ENCODE results near the gene METTL13. TPM values are rescaled to one million over a fixed set of nuclear protein-coding genes. Genes with fewer than 3 reads are reported as not detected.

Gene METTL13
- total and polyA plus RNA-seq, 2 of the 8 experiments (the other 6 are each of a cell fraction or from before 2014, with no cell fraction given), result 38.1 to 66.3 TPM

DNA sequence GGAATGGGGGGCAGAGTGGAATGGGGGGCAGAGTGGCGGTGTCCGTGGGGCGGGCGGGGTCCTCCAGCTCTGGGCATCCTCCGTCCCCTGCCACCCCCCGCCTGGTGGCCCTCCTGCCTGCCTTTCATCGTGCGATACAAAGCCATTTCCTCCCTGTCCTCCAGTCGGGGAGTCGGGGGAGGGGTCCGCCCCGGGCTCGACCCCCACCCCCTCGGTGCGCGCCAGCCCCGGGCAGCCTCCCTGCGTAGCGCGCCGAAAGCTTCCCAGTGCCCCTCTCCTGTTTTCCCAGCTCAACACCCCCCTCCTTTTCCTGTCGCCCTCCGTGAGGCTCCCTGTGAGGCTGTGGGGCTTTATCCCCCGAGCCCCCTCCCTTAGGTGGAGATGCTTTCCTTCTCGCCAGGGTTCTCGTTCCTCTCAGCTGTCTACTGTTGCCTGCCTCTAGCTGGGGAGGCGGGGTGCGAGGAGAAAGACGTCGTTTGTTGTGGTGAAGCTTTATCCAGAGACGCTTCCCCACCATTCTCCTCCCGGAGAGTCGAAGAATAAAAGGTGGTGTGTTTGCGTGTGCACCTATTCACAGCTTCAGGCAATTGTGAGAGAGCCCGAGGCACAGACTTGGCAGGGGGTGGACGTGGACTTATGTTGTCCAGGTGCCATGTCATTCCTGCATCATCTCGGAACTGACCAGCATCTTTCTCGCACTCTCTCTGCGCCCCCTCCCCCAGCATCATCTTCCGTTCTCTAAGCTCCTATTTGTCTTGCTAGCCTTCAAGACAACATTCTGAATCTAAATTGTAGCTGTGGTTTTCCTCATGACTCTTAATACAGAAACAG, 60.7 kb downstream of the METTL13 start:
- 0 out of 2 replicates have a peak overlapping the region, but pooled peaks have one; percentile 19 for H3K18ac ChIP-seq (ENCODE audit: extremely low read depth, low read length)
- TF ChIP-seq RXRA (IDR thresholded peaks at IDR 0.05; ENCODE audit: insufficient read depth, low read depth, low read length) (no peak), POLR2AphosphoS5 (IDR thresholded peaks at IDR 0.05; ENCODE audit: low read depth, low read length) (no peak), CHD1 (IDR thresholded peaks at IDR 0.05; ENCODE audit: low read depth, low read length) (no peak), SAP30 (IDR thresholded peaks at IDR 0.05; ENCODE audit: insufficient read depth, insufficient replicate concordance, low read length) (peak; percentile 55), EGR1 (IDR thresholded peaks at IDR 0.05; ENCODE audit: borderline replicate concordance, low read depth, low read length) (no peak), KDM4A (IDR thresholded peaks at IDR 0.05; ENCODE audit: low read depth, low read length, severe bottlenecking) (peak; percentile 89), ASH2L (IDR thresholded peaks at IDR 0.05; ENCODE audit: low read length) (peak; percentile 82), CEBPB (IDR thresholded peaks at IDR 0.05; ENCODE audit: low read depth, low read length) (no peak), POU5F1 (IDR thresholded peaks at IDR 0.05; ENCODE audit: low read depth, low read length) (no peak), SIN3A (conservative IDR thresholded peaks at IDR 0.05 in 1 of 2, IDR thresholded peaks at IDR 0.05 in 1 of 2; ENCODE audit: low read depth in 1 of 2, low read length in 2 of 2) (peak in 1 of 2 experiments; percentile 64; a peak in 1 of 4 replicates), CBX5 (IDR thresholded peaks at IDR 0.05; ENCODE audit: low read depth, low read length) (no peak), TAF1 (IDR thresholded peaks at IDR 0.05; ENCODE audit: low read depth, low read length) (no peak)

More for the DNA sequence above, 60.7 kb downstream of the METTL13 start:
- Histone ChIP-seq H4K8ac (ENCODE audit: extremely low read depth, insufficient read depth, low read length) (peak overlapping the region; percentile 22), H4K20me1 (replicated peaks in 1 of 2; ENCODE audit: control insufficient read depth in 1 of 2, insufficient read depth in 2 of 2, low read length in 2 of 2) (no peaks in the 10 kb centered on the region), H3K79me2 (ENCODE audit: control insufficient read depth in 1 of 2, insufficient read depth in 2 of 2, low read length in 2 of 2) (no peaks in the 10 kb centered on the region), H3K4ac (replicated peaks; ENCODE audit: insufficient read length, low read depth, low read length) (no peak overlapping the region), H2BK12ac (ENCODE audit: low read depth, low read length) (no peak overlapping the region), H2AFZ (ENCODE audit: low read length) (peak overlapping the region; percentile 96), H3K23ac (ENCODE audit: insufficient read length) (no peak overlapping the region), H2BK120ac (replicated peaks; ENCODE audit: low read depth, low read length) (no peak overlapping the region), H3K56ac (replicated peaks; ENCODE audit: insufficient read length, low read depth, low read length) (no peak overlapping the region), H3K79me1 (ENCODE audit: low read depth, low read length) (no peaks in the 10 kb centered on the region; the same call in 1 of the 2 replicates), H3K36me3 (ENCODE audit: control insufficient read depth in 2 of 4, insufficient read depth in 4 of 4, low read length in 3 of 4) (no peaks in the 10 kb centered on the region), H3K9ac (replicated peaks in 1 of 4; ENCODE audit: extremely low read depth in 1 of 4, low read depth in 3 of 4, low read length in 3 of 4) (peak overlapping the region in 2 of 4 experiments; percentile 7 to 61; a peak in 4 of 7 replicates), H3K4me2 (ENCODE audit: insufficient read depth in 1 of 2, low read depth in 2 of 2, low read length in 2 of 2) (peak overlapping the region; percentile 91 to 98), H2AK5ac (ENCODE audit: low read depth, low read length) (no peak overlapping the region), H2BK15ac (ENCODE audit: low read length) (no peak overlapping the region), H3K23me2 (ENCODE audit: low read depth, low read length) (peaks cover 11% of the 10 kb centered on the region), H2BK20ac (ENCODE audit: low read length) (no peak overlapping the region), H3K9me3 (ENCODE audit: insufficient read depth in 2 of 2, low read depth in 1 of 2, low read length in 1 of 2) (no peaks in the 10 kb centered on the region), H4K5ac (ENCODE audit: insufficient read length, low read depth, low read length) (no peak overlapping the region), H3K4me1 (replicated peaks in 1 of 4; ENCODE audit: control insufficient read depth in 3 of 4, insufficient read depth in 4 of 4, low read length in 3 of 4) (peaks cover 0 to 6% (median 2%) of the 10 kb centered on the region in 4 experiments; a peak in 1 of 7 replicates), H3K14ac (ENCODE audit: insufficient read length) (no peak overlapping the region), H3K27me3 (replicated peaks in 1 of 4; ENCODE audit: control insufficient read depth in 3 of 4, extremely low read depth in 1 of 4, insufficient read depth in 3 of 4, low read length in 3 of 4) (peaks cover 0 to 4% (median 1%) of the 10 kb centered on the region in 4 experiments; a peak in 3 of 7 replicates), H2BK5ac (ENCODE audit: low read depth, low read length) (no peak overlapping the region), H3K27ac (ENCODE audit: low read depth, low read length) (no peak overlapping the region), H3K4me3 (ENCODE audit: extremely low read depth in 1 of 4, insufficient read depth in 2 of 4, low read depth in 3 of 4, low read length in 4 of 4) (peak overlapping the region; percentile 74 to 93 (median 88)), H4K91ac (replicated peaks; ENCODE audit: insufficient read length, low read length) (no peak overlapping the region)
- peak; percentile 28 for FAIRE-seq
- WGBS, 2 experiments (ENCODE audit: extremely low coverage in 1 of 2, insufficient coverage in 1 of 2, insufficient read length in 1 of 2, insufficient replicate concordance in 2 of 2, low coverage in 1 of 2, low lambda C conversion rate in 2 of 2, missing lambda C conversion rate in 1 of 2), result 3% methylated on average over 28 of the region's 40 CpGs; no CpG with 5 or more reads in 1 of the 2 experiments
- ChIA-PET CTCF (ENCODE audit: partially characterized antibody) (interaction anchor here (0.7 to 5.0 kb wide), 16 partner anchors 11 to 448 kb away, joined by 3 to 22 read pairs (median 4); no protein-coding TSS in a partner anchor), POLR2A (ENCODE audit: partially characterized antibody) (no interaction called here)
- peak in 1 of 2 experiments; percentile 71 for DNase-seq (ENCODE audit: low read depth in 1 of 2, low spot score in 2 of 2)
